Upper lobe of right lung (tissue), 1 donor: ENCODE results near the gene PCMT1. TPM values are rescaled to one million over a fixed set of nuclear protein-coding genes. Genes with fewer than 3 reads are reported as not detected.
A peak's percentile ranks its signal among the peaks of the same experiment; 100 is the strongest.
"Not testable (repeated sequence)": the region's sequence is repeated elsewhere in the genome, so short reads cannot be mapped to it uniquely, and the experiment has no call there.

ENCODE experiments used
- ATAC-seq: fragments of 200-7000 bp; cut with Tn5 transposase; one replicate; pipeline ENCODE4 v1.9.1; 2020; ENCODE audit warnings: mild to moderate bottlenecking, moderate library complexity
- DNase-seq: peaks from one replicate; pipeline ENCODE4 v3.0.0-alpha.2; 2020
- H3K27ac ChIP-seq: fragments of 200-600 bp; one replicate; pipeline ENCODE4 v1.8.0; 2022
- H3K27me3 ChIP-seq: fragments of 200-600 bp; one replicate; pipeline ENCODE4 v1.8.0; 2022; ENCODE audit warnings: mild to moderate bottlenecking
- H3K36me3 ChIP-seq: fragments of 200-600 bp; one replicate; pipeline ENCODE4 v1.8.0; 2022
- H3K4me1 ChIP-seq: fragments of 200-600 bp; one replicate; pipeline ENCODE4 v1.8.0; 2022
- H3K4me3 ChIP-seq: fragments of 200-600 bp; one replicate; pipeline ENCODE4 v1.8.0; 2022; ENCODE audit warnings: mild to moderate bottlenecking
- H3K9me3 ChIP-seq: fragments of 200-600 bp; one replicate; pipeline ENCODE4 v1.8.0; 2022
- CTCF ChIP-seq: fragments of 200-600 bp; IDR thresholded peaks from one replicate; pipeline ENCODE4 v1.8.0; 2022; ENCODE audit warnings: antibody characterized with exemption
- intact Hi-C: fragments of 100-400 bp; cut with DNase I; formaldehyde crosslinking; loops from one replicate; pipeline ENCODE4 v1.11.0; 2022
- total RNA-seq: library from RNA; stranded (reverse); fragmentation: NEBNext Ultra II Directional; extraction: Animal tissue kit (Norgen Biotek cat#: 25700); gene quantifications from one replicate; pipeline ENCODE4 v1.2.1, GENCODE V29; 2021
- donor health status: DM: no; HTN: yes; CAD: no; lungs with severe emphysema.

The PCMT1 gene
- total RNA-seq, 1 donor from 2014 or later: 69.4 TPM

DNA sequence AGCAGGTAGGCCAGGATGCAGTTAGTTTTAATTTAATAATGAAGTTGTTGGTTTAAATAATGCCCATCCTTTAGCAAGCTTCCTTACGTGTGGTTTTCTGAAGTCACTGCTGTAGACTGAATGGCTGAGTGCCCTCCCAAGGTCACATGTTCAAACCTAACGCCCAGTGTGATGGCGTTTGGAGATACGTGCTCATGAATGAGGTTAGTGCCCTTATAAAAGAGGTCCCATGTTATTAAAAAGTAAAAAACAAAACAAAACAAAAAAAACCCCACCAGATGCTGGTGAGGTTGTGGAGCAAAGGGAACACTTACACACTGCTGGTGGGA is 98.4 kb downstream of the PCMT1 start:
- DNase-seq (no peak), ATAC-seq (no peak)
- Histone ChIP-seq H3K27me3 (no peaks in the 10 kb centered on the region), H3K36me3 (no peaks in the 10 kb centered on the region), H3K9me3 (no peaks in the 10 kb centered on the region), H3K4me3 (no peak overlapping the region), H3K4me1 (peaks cover 16% of the 10 kb centered on the region), H3K27ac (no peak overlapping the region)
- intact Hi-C loops: no loop called here
- no peak for TF ChIP-seq CTCF

GRCh38 chr6:149848343-149848742 is 98.8 kb downstream of the PCMT1 start:
- H3K4me3 ChIP-seq, ATAC-seq, H3K9me3 ChIP-seq, H3K27ac ChIP-seq, H3K36me3 ChIP-seq, DNase-seq, intact Hi-C loops, H3K27me3 ChIP-seq: not testable (repeated sequence)
- H3K4me1 ChIP-seq: peaks cover 16% of the 10 kb centered on the region

DNA sequence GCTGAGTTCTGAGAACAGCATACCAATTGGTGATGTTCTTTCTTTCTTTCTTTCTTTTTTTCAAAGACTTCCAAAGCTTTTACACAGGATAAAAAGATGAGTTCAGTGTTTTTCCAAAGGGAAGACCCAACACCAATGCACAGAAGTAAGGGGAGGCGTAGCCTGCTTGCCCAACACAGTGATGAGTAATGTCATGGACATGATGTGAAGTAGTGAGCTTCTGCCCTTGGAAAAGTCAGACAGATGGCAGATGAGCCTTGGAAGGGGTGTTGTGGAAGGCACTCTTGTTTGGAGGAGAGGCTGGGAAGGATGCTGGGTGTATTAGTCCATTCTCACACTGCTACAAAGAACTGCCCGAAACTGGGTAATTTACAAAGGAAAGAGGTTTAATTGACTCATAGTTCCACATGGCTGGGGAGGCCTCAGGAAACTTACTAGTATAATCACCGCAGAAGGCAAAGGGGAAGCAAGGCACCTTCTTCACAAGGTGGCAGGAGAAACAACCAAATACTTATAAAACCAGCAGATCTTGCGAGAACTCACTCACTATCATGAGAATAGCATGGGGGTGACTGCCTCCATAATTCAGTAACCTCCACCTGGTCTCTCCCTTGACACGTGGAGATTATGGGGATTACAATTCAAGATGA is 102.0 kb downstream of the PCMT1 start:
- intact Hi-C loops: no loop called here
- DNase-seq: no peak
- H3K27ac ChIP-seq: peak overlapping the region; percentile 19

DNA sequence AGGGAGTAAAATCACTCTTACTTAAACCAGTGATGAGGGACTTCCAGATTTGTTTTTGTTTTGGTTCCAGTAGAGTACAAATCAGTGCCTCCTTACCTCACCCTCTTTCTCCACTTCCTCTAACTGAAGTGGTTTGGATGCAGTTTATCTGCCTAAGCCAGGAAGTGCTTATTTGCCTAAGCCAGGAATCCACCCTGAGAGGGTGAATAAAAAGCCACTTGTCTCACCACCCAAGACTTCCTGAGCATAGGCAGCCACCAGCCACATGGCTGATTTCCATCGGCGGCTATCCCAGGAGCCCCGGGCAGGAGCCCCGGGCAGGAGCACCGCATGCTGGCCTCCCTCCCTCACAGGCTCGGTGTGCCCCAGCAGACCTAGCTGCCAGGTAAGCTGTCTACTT is 102.6 kb downstream of the PCMT1 start:
- intact Hi-C loops: no loop called here
- H3K9me3 ChIP-seq: no peaks in the 10 kb centered on the region
- no peak overlapping the region for H3K4me3 ChIP-seq
- DNase-seq (peak; percentile 80), ATAC-seq (peak; percentile 91)
- H3K27ac ChIP-seq: no peak overlapping the region
- H3K4me1 ChIP-seq: peaks cover 19% of the 10 kb centered on the region
- H3K36me3 ChIP-seq: no peaks in the 10 kb centered on the region
- TF ChIP-seq CTCF: no peak
- no peaks in the 10 kb centered on the region for H3K27me3 ChIP-seq

More for the DNA sequence above, 102.0 kb downstream of the PCMT1 start:
- no peak overlapping the region for H3K4me3 ChIP-seq
- no peaks in the 10 kb centered on the region for H3K36me3 ChIP-seq
- H3K9me3 ChIP-seq: no peaks in the 10 kb centered on the region
- TF ChIP-seq CTCF: no peak
- ATAC-seq: no peak
- no peaks in the 10 kb centered on the region for H3K27me3 ChIP-seq
- H3K4me1 ChIP-seq: peaks cover 20% of the 10 kb centered on the region

GRCh38 chr6:149852881-149853280 is 103.3 kb downstream of the PCMT1 start:
- no peak for TF ChIP-seq CTCF
- ATAC-seq (no peak), DNase-seq (no peak)
- H3K4me1 ChIP-seq: peaks cover 19% of the 10 kb centered on the region
- H3K27ac ChIP-seq: no peak overlapping the region
- H3K36me3 ChIP-seq: no peaks in the 10 kb centered on the region
- intact Hi-C loops: no loop called here
- H3K27me3 ChIP-seq: no peaks in the 10 kb centered on the region
- H3K4me3 ChIP-seq: no peak overlapping the region
- no peaks in the 10 kb centered on the region for H3K9me3 ChIP-seq

GRCh38 chr6:149854017-149854416 is 104.5 kb downstream of the PCMT1 start:
- H3K27me3 ChIP-seq, ATAC-seq, intact Hi-C loops, H3K9me3 ChIP-seq, H3K4me3 ChIP-seq, DNase-seq, H3K27ac ChIP-seq, H3K36me3 ChIP-seq: not testable (repeated sequence)
- peaks cover 22% of the 10 kb centered on the region for H3K4me1 ChIP-seq

GRCh38 chr6:149854532-149854931 is 105.0 kb downstream of the PCMT1 start:
- Histone ChIP-seq H3K9me3 (no peaks in the 10 kb centered on the region), H3K27me3 (no peaks in the 10 kb centered on the region), H3K36me3 (no peaks in the 10 kb centered on the region), H3K27ac (peak overlapping the region; percentile 18), H3K4me1 (peaks cover 26% of the 10 kb centered on the region), H3K4me3 (no peak overlapping the region)
- intact Hi-C loops: no loop called here
- DNase-seq (peak; percentile 73), ATAC-seq (peak; percentile 75)
- no peak for TF ChIP-seq CTCF
